ENCODE measurements around the gene SIGLECL1.

The SIGLECL1 gene

GRCh38 chr19:51316688-51317087, 65.8 kb downstream of the SIGLECL1 start:
- Histone ChIP-seq H3K9ac (ENCODE audit: low read length) (no peak overlapping the region), H3K79me2 (ENCODE audit: insufficient read depth, low read length) (no peaks in the 10 kb centered on the region), H3K9me3 (ENCODE audit: insufficient read depth, low read length) (no peaks in the 10 kb centered on the region), H4K20me1 (ENCODE audit: low read depth, low read length) (no peaks in the 10 kb centered on the region), H3K36me3 (ENCODE audit: low read length) (no peaks in the 10 kb centered on the region), H3K4me3 (ENCODE audit: insufficient read depth, low read length, poor library complexity, severe bottlenecking) (no peak overlapping the region), H3K4me2 (ENCODE audit: low read depth, low read length, poor library complexity, severe bottlenecking) (no peak overlapping the region), H3K9me2 (replicated peaks; ENCODE audit: insufficient read depth, low read length) (no peaks in the 10 kb centered on the region), H3F3A (ENCODE audit: insufficient read depth) (no peaks in the 10 kb centered on the region), H3K27me3 (ENCODE audit: low read length) (no peaks in the 10 kb centered on the region), H2AFZ (ENCODE audit: low read depth, low read length, severe bottlenecking) (no peak overlapping the region), H3K27ac (ENCODE audit: low read depth, low read length) (no peak overlapping the region)
- no peak for TF ChIP-seq EZH2phosphoT487 (conservative IDR thresholded peaks at IDR 0.05; ENCODE audit: low read length)
- TF ChIP-seq CTCF (IDR thresholded peaks at IDR 0.05; ENCODE audit: insufficient read depth, low read length, poor library complexity, severe bottlenecking) = no peak

- Histone ChIP-seq H3K9me2 (replicated peaks; ENCODE audit: insufficient read depth, low read length) (no peaks in the 10 kb centered on the region), H2AFZ (ENCODE audit: low read depth, low read length, severe bottlenecking) (no peak overlapping the region), H3K27ac (ENCODE audit: low read depth, low read length) (no peak overlapping the region), H3K79me2 (ENCODE audit: insufficient read depth, low read length) (no peaks in the 10 kb centered on the region), H3K9ac (ENCODE audit: low read length) (no peak overlapping the region), H3K4me2 (ENCODE audit: low read depth, low read length, poor library complexity, severe bottlenecking) (no peak overlapping the region), H4K20me1 (ENCODE audit: low read depth, low read length) (no peaks in the 10 kb centered on the region), H3K9me3 (ENCODE audit: insufficient read depth, low read length) (no peaks in the 10 kb centered on the region), H3K4me3 (ENCODE audit: insufficient read depth, low read length, poor library complexity, severe bottlenecking) (no peak overlapping the region), H3K36me3 (ENCODE audit: low read length) (no peaks in the 10 kb centered on the region), H3K27me3 (ENCODE audit: low read length) (no peaks in the 10 kb centered on the region), H3F3A (ENCODE audit: insufficient read depth) (no peaks in the 10 kb centered on the region)
- TF ChIP-seq EZH2phosphoT487 (conservative IDR thresholded peaks at IDR 0.05; ENCODE audit: low read length) (no peak), CTCF (IDR thresholded peaks at IDR 0.05; ENCODE audit: insufficient read depth, low read length, poor library complexity, severe bottlenecking) (no peak)
These were observed 66.5 kb downstream of the SIGLECL1 start for GRCh38 chr19:51317376-51317775.

- H4K20me1 ChIP-seq (ENCODE audit: low read depth, low read length) = no peaks in the 10 kb centered on the region
- no peaks in the 10 kb centered on the region for H3K36me3 ChIP-seq (ENCODE audit: low read length)
- H3K4me3 ChIP-seq (ENCODE audit: insufficient read depth, low read length, poor library complexity, severe bottlenecking) = no peak overlapping the region
- H3K9me2 ChIP-seq (replicated peaks; ENCODE audit: insufficient read depth, low read length) = no peaks in the 10 kb centered on the region
- no peak overlapping the region for H2AFZ ChIP-seq (ENCODE audit: low read depth, low read length, severe bottlenecking)
- H3K27me3 ChIP-seq (ENCODE audit: low read length) = no peaks in the 10 kb centered on the region
- TF ChIP-seq CTCF (IDR thresholded peaks at IDR 0.05; ENCODE audit: insufficient read depth, low read length, poor library complexity, severe bottlenecking) (no peak), EZH2phosphoT487 (conservative IDR thresholded peaks at IDR 0.05; ENCODE audit: low read length) (no peak)
- H3F3A ChIP-seq (ENCODE audit: insufficient read depth) = no peaks in the 10 kb centered on the region
- H3K9ac ChIP-seq (ENCODE audit: low read length) = no peak overlapping the region
- H3K27ac ChIP-seq (ENCODE audit: low read depth, low read length) = no peak overlapping the region
- H3K79me2 ChIP-seq (ENCODE audit: insufficient read depth, low read length) = no peaks in the 10 kb centered on the region
- no peak overlapping the region for H3K4me2 ChIP-seq (ENCODE audit: low read depth, low read length, poor library complexity, severe bottlenecking)
- no peaks in the 10 kb centered on the region for H3K9me3 ChIP-seq (ENCODE audit: insufficient read depth, low read length)
These were observed 67.1 kb downstream of the SIGLECL1 start for GRCh38 chr19:51317968-51318367.
